SK-MEL-5 (cell line): Measurements from ENCODE around the gene SMIM13. TPM values are rescaled to one million over a fixed set of nuclear protein-coding genes. Genes with fewer than 3 reads are reported as not detected.

ENCODE experiments used
- DNase-seq: peaks from one replicate; pipeline ENCODE4 v3.0.0-alpha.2; 2016; ENCODE audit warnings: low read depth, low spot score
- in situ Hi-C: cut with HindIII; loops from 2 replicates; pipeline ENCODE4 v1.10.0; 2016; ENCODE audit warnings: low sequenced_read_pairs, high pct_unique_total_duplicates, low pct_unique_long_range_greater_than_20kb
- total RNA-seq: library from RNA; depleted of rRNA; stranded (reverse); fragments of >200 nt; shearing (Covaris generic); gene quantifications from 2 replicates; pipeline ENCODE4 v1.2.3, GENCODE V29; 2014

SMIM13 gene
- total RNA-seq, 1 experiment from 2014 or later: 33.8 TPM

DNA sequence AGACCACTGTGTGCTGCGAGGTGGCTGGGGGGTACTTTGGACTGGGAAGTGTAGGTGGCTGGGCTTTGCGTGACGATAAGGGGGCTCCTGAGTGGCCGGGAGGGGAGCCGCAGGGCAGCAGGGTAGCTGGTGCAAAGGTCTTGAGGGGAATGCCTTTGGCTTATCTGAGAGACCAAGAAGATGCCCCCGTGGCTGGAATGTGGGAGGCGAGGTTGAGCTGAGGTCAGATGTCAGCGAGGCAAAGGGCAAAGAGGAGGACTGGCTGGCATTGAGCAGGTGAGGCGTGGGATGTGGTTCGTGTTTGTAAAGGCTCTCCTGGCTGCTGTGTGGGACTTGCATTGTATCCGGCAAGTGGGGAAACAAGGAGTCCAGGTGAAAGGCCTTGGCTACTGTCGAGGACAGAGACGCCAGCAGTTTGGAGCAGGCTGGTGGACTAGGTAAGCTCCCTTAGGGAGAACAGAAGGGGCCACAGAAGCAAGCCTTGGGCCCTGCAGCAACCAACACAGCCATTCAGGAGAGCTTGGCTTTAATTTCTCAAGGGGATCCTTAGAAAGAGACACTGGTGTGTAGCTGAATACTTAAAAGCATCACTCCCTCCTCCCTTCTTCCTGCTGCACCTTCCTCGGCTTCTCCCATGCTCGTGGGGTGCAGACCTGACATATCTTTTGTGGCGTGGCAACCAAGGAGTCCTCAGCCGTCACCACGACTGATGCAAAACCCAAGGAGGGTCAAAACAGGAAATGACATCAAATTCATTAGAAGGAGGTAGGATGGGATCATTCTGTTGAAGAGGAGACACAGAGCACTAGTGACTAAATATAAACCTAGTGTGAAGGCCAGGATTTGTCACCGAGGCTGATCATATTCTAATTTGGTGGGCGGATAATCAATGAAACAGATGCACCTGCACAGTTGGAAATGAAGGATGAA lies 71.3 kb downstream of the SMIM13 start:
- no peak for DNase-seq
- in situ Hi-C loops: no loop called here

DNA sequence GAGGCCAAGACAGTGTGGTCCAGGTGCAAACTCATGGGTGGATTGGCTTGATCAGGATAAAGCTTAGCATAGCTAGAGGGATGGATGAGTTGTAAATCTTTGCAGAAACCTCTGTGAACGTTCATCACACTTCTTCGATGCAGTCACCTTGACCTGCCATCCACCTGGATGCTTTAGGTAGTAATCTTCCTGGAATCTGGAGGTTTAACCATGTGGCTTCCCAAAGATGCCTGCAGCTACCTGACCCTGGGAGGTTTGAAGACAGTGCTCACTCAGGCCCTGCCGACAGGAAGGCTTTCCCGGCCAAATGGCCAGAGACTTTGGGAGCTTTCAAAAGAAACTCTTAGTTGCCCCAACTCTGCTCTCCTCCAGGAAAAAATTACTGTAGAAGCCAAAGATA lies 73.3 kb downstream of the SMIM13 start:
- DNase-seq: no peak
- in situ Hi-C loops: no loop called here

DNA sequence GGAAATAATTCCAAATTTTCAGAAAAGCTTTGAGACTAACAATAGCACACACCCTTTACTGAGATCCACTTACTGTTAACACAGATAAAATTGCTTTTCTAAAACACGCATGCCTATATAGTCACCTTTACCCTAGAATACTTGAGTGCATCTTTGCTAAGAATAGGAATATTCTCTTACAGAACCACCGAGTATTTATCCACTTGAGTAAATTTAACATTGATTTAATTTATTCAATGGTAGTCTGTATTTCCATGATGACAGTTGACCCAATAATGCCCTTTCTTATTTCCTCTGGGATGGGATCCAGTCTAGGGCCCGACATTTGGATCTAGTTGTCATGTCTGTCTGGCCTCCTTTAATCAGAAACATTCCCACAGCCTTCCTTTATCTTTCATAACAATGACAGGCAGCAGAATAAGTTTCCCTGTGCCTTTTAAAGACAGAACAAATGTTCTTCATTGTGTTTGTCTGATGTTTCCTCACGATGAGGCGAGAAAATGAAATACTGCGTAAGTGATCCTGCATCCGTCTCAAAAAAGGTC lies 74.5 kb downstream of the SMIM13 start:
- no peak for DNase-seq
- in situ Hi-C loops: no loop called here

DNA sequence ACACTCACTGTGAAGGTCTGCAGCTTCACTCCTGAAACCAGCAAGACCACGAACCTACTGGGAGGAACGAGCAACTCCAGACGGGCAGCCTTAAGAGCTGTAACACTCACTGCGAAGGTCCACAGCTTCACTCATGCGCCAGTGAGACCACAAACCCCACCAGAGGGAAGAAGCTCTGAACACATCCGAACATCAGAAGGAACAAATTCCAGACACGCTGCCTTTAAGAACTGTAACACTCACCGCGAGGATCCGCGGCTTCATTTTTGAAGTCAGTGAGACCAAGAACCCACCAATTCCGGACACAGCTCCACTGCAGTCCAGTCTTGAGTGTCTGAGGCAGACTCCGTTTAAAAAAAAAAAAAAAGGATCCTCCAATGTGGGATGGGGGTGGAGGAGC lies 78.3 kb downstream of the SMIM13 start:
- in situ Hi-C loops: no loop called here
- DNase-seq: no peak

DNA sequence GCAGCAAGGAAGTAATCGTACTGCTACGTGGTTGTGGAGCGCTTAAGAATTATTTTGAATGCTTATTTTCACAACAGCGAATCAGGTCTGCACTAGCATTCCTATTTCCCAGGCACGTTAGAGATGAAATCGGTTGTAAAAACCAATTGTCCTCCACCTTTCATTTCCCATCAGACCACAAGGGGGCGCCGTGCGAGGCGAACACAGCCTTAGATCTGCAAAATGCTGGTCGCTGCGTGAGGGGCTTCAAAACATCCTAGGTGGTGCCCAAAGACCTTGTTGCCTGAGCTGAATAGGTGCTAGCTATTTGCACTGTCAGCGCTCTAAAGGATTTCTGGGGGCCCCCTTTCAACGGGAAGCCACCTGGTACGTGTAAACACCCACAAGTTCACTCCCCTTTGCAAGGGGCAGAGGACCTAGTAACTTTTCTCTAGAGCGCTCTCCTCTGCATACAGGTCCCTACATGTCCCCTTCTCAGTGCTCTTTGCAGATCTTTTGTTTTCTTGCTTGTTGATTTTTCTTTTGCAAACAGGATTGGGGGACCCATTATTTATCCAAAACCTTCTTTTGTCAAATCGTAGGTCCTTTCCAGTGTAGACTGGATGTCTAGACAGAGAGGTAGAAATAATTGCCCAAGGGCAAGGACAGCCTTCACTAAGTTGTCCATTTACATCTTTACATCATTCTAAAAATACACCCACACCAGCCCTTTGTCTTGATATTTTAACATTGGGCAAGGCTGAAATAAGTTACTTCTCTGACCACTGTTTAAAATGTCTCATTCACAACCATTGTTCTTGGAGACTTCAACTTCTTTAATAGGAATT lies 79.1 kb downstream of the SMIM13 start:
- DNase-seq: peak; percentile 84

DNA sequence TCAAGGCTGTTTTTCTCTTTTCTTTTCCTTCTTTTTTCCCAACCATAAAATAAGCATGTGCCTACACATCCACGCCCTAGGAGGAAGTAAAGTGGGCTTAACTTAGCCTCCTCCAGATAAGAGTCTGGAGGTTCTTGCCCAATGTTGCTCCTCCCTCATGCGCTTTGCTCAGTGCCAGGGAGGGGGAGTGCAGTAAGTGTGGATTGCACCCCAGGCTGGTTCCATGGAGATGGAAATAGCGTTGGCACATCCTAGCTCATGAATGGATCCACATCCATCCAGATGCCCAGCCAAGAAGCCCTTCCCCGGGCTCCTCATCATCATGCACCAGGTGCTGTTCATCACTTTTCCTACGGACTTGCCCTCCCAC lies 80.6 kb downstream of the SMIM13 start:
- in situ Hi-C loops: no loop called here
- no peak for DNase-seq

More for the DNA sequence above, 79.1 kb downstream of the SMIM13 start:
- in situ Hi-C loops: no loop called here

DNA sequence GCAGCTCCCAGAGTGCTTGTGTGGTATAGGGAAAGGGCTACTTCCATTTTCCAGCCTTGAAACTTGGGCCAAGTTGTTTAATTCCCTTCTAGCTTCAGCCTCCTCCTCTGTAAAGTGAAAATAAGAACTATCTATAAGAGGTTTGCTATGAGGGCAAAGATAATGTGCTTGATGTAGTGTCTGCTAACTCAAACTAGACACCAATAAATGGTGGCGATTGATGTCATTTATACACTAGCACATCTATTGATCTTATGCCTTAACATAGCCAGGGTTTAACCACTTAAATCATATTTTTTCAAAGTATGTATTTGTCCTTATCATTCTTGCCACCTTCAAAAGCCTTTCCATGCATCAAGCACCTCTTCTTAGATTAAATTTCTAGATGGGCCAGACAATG lies 83.6 kb downstream of the SMIM13 start:
- in situ Hi-C loops: no loop called here
- DNase-seq: no peak

DNA sequence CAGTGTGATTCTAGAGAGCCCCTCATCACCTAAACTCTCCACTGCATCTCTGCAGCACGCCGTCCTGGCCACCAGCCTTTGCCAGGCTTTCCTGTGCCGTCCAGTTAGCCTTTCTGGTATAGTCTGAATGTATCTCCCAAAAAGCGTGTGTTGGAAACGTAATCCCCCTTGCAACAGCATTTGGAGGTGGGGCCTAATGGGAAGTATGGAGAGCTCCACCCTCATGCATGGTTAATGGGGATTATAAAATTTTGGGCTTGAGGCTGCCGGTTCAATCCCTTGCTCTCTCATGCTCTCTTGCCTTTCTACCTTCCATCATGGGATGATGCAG lies 85.4 kb downstream of the SMIM13 start:
- in situ Hi-C loops: no loop called here
- DNase-seq: peak; percentile 62

DNA sequence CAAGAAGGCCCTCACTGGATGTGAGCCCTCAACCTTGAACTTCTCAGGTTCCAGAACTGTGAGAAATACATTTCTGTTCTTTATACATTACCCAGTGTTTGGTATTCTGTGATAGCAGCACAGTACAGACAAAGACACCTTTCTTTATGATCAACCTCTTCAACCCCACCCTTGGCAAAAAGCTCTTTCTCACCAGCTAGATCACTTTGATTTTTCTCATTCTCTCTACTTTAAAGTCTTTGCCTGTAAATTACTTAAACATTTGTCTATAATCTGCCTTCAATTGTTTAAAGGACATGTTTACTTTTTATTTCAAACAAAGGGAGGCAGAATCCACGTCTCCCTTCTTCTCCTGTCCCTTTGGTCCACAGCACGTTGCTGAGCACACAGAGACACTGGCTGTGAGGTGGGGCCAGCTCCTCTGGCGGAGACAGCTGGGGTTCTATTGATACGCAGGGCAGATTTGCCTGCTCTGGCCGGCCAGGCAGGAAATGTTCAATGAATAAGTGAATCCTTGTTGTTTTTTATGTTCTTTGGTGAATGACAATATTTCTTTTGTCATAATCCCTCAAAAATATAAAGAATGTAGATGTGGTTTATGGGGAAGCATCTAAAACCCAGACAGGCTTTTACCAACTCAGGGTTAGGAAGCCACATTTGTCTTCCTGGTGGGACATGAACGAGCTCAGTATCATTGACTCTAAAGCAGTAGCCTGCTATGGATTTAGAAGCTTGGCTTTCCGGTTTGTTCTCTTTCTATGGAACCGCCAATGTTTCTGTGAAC lies 86.0 kb downstream of the SMIM13 start:
- DNase-seq: peak; percentile 92

DNA sequence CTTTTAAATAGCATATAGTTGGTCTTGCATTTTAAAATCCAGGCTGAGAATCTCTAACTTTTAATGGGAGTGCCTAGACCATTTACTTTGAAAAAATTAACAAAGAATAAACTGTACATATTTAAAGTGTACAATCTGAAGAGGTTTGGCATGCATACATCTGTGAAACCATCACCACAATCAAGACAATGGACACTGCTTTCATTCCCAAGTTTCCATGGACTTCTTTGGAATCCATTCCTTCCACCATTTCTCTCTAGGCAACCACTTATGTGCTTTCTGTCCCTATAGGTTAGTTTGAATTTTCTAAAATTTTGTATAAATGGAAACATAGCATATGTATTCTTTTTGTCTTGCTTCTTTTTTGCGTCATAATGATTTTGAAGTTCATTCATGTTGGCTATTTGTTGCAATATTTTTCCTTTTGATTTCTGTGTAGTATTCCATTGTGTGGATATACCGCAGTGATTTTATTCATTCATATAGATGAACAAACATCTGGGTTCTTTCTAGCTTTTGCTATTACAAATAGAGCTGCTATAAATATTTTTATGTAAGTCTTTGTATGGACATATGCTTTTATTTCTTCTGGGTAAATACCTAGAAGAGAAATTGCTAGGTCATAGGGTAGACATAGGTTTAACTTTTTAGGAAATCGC lies 88.0 kb downstream of the SMIM13 start:
- in situ Hi-C loops: no loop called here
- no peak for DNase-seq

More for the DNA sequence above, 86.0 kb downstream of the SMIM13 start:
- in situ Hi-C loops: no loop called here

DNA sequence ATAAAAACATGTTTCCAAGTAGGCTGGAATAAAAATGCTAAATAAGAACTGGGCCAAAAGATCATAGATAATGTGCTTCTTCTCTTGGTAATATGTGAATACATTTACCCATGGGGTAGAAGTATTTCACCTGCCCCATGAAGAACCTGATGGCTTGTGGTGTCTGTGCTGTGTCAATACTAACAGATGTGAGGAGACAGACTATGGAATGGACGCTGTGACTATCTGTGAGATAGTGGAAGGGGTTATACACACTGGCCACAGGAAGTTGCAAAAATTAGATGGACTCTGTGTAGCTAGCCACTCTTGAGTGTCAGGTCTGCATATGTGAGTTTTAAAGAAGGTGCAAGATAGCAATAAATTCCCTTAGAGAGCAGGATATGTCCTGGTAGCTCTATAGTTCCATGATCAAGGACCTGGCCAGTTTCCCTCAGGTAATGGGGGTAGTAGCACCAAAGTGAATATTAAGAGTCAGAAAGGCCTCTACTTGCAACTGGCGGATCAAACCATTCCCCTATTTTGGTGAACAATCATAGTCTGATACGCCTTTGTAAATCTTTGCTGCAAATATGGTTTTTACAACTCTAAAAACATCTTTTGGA lies 90.2 kb downstream of the SMIM13 start:
- in situ Hi-C loops: no loop called here
- no peak for DNase-seq

DNA sequence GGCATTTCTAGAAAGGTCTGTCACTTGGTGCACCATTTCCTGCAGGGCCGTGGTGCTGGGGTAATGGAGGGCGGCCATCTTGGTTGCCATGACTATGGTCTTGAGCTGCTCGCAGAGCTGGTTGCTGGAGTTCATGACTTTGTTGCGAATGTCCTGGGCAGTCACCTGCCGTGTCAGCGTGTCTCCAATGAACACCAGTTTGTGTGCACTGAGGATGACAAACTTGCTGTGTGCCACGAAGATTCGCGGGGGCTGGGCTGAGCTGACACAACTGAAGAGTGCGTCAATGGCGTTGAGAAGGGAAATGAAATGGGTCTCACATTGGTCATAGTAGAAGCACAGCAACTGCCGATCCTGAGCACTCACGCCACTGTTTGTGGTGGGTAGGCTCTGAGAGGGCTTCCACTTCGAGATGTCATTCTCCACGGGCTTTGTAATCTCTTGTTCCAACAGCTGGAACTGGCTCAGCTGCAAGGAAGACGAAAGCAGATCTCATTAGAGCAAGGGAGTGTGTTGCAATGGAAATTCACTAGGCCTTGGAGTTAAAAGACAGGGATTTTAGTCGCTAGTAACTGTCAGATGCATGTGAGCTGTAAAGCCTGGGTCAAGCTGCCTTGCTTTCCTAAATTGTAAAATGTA lies 91.7 kb downstream of the SMIM13 start:
- no peak for DNase-seq
- in situ Hi-C loops: no loop called here

DNA sequence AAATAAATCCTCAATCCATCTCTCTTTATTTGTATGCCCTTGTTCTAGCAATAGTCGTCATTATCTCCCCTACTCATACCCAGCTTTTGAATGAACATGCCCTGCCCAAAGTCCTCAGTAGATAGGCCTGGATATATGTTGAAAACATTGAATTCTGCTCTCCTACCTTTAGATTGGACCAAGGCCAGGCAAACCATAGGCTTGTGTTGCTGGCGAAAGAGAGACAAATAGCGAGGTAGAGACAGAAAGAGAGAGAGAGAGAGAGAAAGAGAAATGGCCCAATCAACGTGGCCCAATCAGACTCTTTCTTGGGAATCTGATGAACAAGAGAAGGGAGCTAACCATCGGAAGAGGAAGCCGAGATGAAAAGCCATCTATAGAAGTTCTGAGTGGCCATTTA lies 93.7 kb downstream of the SMIM13 start:
- no peak for DNase-seq
- in situ Hi-C loops: no loop called here
